Loucy (cell line): Measurements from ENCODE around the gene KRTAP1-3.

Source experiments
- CTCF ChIP-seq: fragments of 200-600 bp; sonication (generic); conservative IDR thresholded peaks from 2 replicates; pipeline ENCODE4 v1.5.1; 2014; ENCODE audit warnings: mild to moderate bottlenecking, antibody characterized with exemption, low read length
- EZH2phosphoT487 ChIP-seq: fragments of 200-600 bp; IDR thresholded peaks from 2 replicates; pipeline ENCODE4 v1.6.1; 2018; ENCODE audit warnings: antibody characterized with exemption, mild to moderate bottlenecking, moderate library complexity, borderline replicate concordance

GRCh38 chr17:41026715-41027471, 7.8 kb downstream of the KRTAP1-3 start, which contains the start of gene KRTAP1-5:
- no peak for TF ChIP-seq CTCF
- no peak for TF ChIP-seq EZH2phosphoT487
